WTC11 (cell line): ENCODE measurements around the gene NRF1. TPM values are rescaled to one million over a fixed set of nuclear protein-coding genes. Genes with fewer than 3 reads are reported as not detected.

Experiments used
- ATAC-seq: fragments of 200-7000 bp; cut with Tn5 transposase; 2 replicates; pipeline ENCODE4 v1.10.0; 2021; ENCODE audit warnings: mild to moderate bottlenecking, moderate library complexity
- CTCF ChIA-PET: fragments of 300-600 bp; sonication (Branson Sonifier 250); formaldehyde crosslinking; loops from one replicate; lab custom pipeline; 2021; ENCODE audit warnings: antibody characterized with exemption; lab: Charles Lee
- POLR2A ChIA-PET: fragments of 350-600 bp; sonication (Branson Sonifier 250); formaldehyde crosslinking; loops from one replicate; lab custom pipeline; 2021; ENCODE audit warnings: antibody characterized with exemption; lab: Charles Lee
- DNase-seq: peaks from one replicate; pipeline ENCODE4 v3.0.0; 2021; ENCODE audit warnings: low spot score
- H3K27ac Mint-ChIP-seq: 2 replicates; pipeline ENCODE4 v1.8.0; 2021; ENCODE audit warnings: mixed read lengths
- H3K27me3 Mint-ChIP-seq: 2 replicates; pipeline ENCODE4 v1.8.0; 2021; ENCODE audit warnings: low read depth, mild to moderate bottlenecking, moderate library complexity, mixed read lengths
- H3K36me3 Mint-ChIP-seq: 2 replicates; pipeline ENCODE4 v1.8.0; 2021; ENCODE audit warnings: mixed read lengths
- H3K4me1 Mint-ChIP-seq: 2 replicates; pipeline ENCODE4 v1.8.0; 2022; ENCODE audit warnings: mixed read lengths
- H3K4me3 Mint-ChIP-seq: 2 replicates; pipeline ENCODE4 v1.8.0; 2021; ENCODE audit warnings: mild to moderate bottlenecking, moderate library complexity, mixed read lengths
- H3K9me3 Mint-ChIP-seq: 2 replicates; pipeline ENCODE4 v1.8.0; 2021; ENCODE audit warnings: mixed read lengths
- GABPB1 ChIP-seq: sonication (generic); formaldehyde crosslinking; IDR thresholded peaks from 2 replicates; pipeline ENCODE4 v1.8.1; 2023; ENCODE audit warnings: mild to moderate bottlenecking, missing genetic modification reagents
- JUN ChIP-seq: sonication (generic); formaldehyde crosslinking; IDR thresholded peaks from 2 replicates; pipeline ENCODE4 v1.8.0; 2023; ENCODE audit warnings: mild to moderate bottlenecking, missing genetic modification reagents
- KAT7 ChIP-seq: sonication (generic); formaldehyde crosslinking; IDR thresholded peaks from 2 replicates; pipeline ENCODE4 v1.8.1; 2023; ENCODE audit warnings: missing genetic modification reagents, mild to moderate bottlenecking, borderline replicate concordance
- MXD4 ChIP-seq: fragments of 250-450 bp; sonication (Bioruptor Pico); IDR thresholded peaks from 2 replicates; pipeline ENCODE4 v1.8.0; 2021; ENCODE audit warnings: mild to moderate bottlenecking, moderate library complexity, borderline replicate concordance
- NFE2L1 ChIP-seq: sonication (generic); formaldehyde crosslinking; IDR thresholded peaks from 2 replicates; pipeline ENCODE4 v1.8.1; 2023; ENCODE audit warnings: missing genetic modification reagents
- NFYB ChIP-seq: sonication (generic); formaldehyde crosslinking; conservative IDR thresholded peaks from 2 replicates; pipeline ENCODE4 v1.8.0; 2022; ENCODE audit warnings: low read depth, missing genetic modification reagents
- ZNF232 ChIP-seq: sonication (generic); formaldehyde crosslinking; IDR thresholded peaks from 2 replicates; pipeline ENCODE4 v1.8.0; 2022; ENCODE audit warnings: mild to moderate bottlenecking, missing genetic modification reagents
- ZNF396 ChIP-seq: fragments of 250-450 bp; sonication (Bioruptor Pico); IDR thresholded peaks from 2 replicates; pipeline ENCODE4 v1.8.0; 2021; ENCODE audit warnings: mild to moderate bottlenecking, moderate library complexity, borderline replicate concordance
- total RNA-seq: library from RNA; stranded (reverse); gene quantifications from 3 replicates; pipeline ENCODE4 v1.2.3, GENCODE V29; 2021
- TF ChIP-seq, protein P1 (sequence below): fragments of 250-450 bp; sonication (Bioruptor Pico); IDR thresholded peaks from 2 replicates; pipeline ENCODE4 v1.9.0; 2021; ENCODE audit warnings: mild to moderate bottlenecking, borderline replicate concordance
- TF ChIP-seq, protein P2 (sequence below): fragments of 250-450 bp; sonication (Bioruptor Pico); IDR thresholded peaks from 2 replicates; pipeline ENCODE4 v1.9.0; 2021; ENCODE audit warnings: mild to moderate bottlenecking
- TF ChIP-seq, protein P3 (sequence below): sonication (generic); formaldehyde crosslinking; IDR thresholded peaks from 2 replicates; pipeline ENCODE4 v1.8.1; 2022; ENCODE audit warnings: mild to moderate bottlenecking, moderate library complexity, missing genetic modification reagents
- TF ChIP-seq, protein P4 (sequence below): sonication (generic); formaldehyde crosslinking; IDR thresholded peaks from 2 replicates; pipeline ENCODE4 v1.8.1; 2022; ENCODE audit warnings: missing genetic modification reagents, borderline replicate concordance

NRF1 gene
- total RNA-seq, 1 experiment from 2014 or later = 16.4 TPM

DNA sequence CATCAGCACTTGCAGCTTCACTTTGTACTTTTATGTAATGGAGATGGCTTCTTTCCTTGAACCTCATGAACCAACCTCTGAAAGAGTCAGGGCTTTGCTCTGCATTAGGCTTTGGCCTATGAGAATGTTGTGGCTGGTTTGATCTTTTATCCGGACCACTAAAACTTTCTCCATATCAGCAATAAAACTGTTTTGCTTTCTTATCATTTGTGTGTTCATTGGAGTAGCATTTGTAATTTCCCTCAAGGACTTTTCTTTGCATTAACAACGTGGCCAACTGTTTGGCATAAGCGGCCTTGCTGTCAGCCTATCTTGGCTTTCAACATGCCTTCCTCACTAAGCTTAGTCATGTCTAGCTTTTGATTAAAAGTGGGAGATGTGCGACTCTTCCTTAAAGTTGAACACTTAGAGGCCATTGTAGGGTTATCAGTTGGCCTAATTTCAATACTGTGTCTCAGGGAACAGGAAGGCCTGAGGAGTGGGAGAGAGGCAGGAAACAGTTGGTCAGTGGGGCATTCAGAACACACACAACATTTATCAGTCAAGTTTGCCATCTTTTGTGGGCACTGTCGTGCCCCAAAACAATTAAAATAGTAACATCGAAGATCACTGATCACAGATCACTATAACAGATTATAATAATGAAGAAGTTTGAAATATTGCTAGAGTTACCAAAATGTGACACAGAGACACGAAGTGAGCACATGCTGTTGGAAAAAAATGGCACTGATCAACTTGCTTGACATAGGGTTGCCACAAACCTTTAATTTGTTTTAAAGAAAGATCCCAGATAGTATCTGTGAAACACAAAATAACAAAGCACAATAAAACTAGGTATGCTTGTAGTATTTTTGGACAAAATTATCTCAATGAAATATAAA, 64.7 kb downstream of the NRF1 start:
- DNase-seq = no peak
- TF ChIP-seq ZNF232 (CRISPR knock-in tag) (no peak), MXD4 (CRISPR knock-in tag) (no peak), KAT7 (CRISPR knock-in tag) (no peak)
- TF ChIP-seq, protein P1, sequence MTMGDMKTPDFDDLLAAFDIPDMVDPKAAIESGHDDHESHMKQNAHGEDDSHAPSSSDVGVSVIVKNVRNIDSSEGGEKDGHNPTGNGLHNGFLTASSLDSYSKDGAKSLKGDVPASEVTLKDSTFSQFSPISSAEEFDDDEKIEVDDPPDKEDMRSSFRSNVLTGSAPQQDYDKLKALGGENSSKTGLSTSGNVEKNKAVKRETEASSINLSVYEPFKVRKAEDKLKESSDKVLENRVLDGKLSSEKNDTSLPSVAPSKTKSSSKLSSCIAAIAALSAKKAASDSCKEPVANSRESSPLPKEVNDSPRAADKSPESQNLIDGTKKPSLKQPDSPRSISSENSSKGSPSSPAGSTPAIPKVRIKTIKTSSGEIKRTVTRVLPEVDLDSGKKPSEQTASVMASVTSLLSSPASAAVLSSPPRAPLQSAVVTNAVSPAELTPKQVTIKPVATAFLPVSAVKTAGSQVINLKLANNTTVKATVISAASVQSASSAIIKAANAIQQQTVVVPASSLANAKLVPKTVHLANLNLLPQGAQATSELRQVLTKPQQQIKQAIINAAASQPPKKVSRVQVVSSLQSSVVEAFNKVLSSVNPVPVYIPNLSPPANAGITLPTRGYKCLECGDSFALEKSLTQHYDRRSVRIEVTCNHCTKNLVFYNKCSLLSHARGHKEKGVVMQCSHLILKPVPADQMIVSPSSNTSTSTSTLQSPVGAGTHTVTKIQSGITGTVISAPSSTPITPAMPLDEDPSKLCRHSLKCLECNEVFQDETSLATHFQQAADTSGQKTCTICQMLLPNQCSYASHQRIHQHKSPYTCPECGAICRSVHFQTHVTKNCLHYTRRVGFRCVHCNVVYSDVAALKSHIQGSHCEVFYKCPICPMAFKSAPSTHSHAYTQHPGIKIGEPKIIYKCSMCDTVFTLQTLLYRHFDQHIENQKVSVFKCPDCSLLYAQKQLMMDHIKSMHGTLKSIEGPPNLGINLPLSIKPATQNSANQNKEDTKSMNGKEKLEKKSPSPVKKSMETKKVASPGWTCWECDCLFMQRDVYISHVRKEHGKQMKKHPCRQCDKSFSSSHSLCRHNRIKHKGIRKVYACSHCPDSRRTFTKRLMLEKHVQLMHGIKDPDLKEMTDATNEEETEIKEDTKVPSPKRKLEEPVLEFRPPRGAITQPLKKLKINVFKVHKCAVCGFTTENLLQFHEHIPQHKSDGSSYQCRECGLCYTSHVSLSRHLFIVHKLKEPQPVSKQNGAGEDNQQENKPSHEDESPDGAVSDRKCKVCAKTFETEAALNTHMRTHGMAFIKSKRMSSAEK (CRISPR knock-in tag) = no peak
- peaks cover 13% of the 10 kb centered on the region for H3K9me3 Mint-ChIP-seq
- H3K27ac Mint-ChIP-seq = no peak overlapping the region
- H3K27me3 Mint-ChIP-seq = no peaks in the 10 kb centered on the region
- ChIA-PET CTCF (interaction anchor here (1.1 kb wide), 1 partner anchor 149 kb away, joined by 3 read pairs; no protein-coding TSS in a partner anchor), POLR2A (no interaction called here)
- peaks cover 5% of the 10 kb centered on the region for H3K4me1 Mint-ChIP-seq
- H3K36me3 Mint-ChIP-seq = peaks cover 41% of the 10 kb centered on the region
- ATAC-seq = no peak
- no peak overlapping the region for H3K4me3 Mint-ChIP-seq

DNA sequence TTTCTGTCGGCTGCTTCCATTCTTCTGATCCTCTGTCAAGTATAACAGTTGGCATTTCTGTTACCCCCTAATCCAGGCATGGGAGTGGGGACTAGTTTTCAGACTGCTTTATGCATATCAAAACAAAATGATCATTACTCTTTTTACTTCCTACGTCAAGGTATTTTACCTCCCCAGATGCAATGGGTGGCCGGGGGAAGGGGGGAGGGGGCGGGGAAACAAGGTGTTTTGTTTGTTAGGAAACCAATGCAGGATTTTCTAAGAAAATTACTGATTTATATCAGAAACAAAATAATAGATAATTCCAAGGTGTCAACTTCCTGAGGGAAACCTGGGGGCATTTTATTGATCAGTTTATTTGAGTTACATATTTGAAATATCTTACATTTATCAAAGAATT, 66.3 kb downstream of the NRF1 start:
- Mint-ChIP-seq H3K4me1 (peaks cover 5% of the 10 kb centered on the region), H3K27ac (peak overlapping the region; percentile 89), H3K4me3 (no peak overlapping the region), H3K27me3 (no peaks in the 10 kb centered on the region), H3K36me3 (peaks cover 41% of the 10 kb centered on the region)
- ATAC-seq = no peak
- TF ChIP-seq ZNF232 (CRISPR knock-in tag) = no peak
- TF ChIP-seq, protein P2, sequence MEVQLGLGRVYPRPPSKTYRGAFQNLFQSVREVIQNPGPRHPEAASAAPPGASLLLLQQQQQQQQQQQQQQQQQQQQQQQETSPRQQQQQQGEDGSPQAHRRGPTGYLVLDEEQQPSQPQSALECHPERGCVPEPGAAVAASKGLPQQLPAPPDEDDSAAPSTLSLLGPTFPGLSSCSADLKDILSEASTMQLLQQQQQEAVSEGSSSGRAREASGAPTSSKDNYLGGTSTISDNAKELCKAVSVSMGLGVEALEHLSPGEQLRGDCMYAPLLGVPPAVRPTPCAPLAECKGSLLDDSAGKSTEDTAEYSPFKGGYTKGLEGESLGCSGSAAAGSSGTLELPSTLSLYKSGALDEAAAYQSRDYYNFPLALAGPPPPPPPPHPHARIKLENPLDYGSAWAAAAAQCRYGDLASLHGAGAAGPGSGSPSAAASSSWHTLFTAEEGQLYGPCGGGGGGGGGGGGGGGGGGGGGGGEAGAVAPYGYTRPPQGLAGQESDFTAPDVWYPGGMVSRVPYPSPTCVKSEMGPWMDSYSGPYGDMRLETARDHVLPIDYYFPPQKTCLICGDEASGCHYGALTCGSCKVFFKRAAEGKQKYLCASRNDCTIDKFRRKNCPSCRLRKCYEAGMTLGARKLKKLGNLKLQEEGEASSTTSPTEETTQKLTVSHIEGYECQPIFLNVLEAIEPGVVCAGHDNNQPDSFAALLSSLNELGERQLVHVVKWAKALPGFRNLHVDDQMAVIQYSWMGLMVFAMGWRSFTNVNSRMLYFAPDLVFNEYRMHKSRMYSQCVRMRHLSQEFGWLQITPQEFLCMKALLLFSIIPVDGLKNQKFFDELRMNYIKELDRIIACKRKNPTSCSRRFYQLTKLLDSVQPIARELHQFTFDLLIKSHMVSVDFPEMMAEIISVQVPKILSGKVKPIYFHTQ (CRISPR knock-in tag) = no peak
- no peak for TF ChIP-seq NFYB (CRISPR knock-in tag)
- TF ChIP-seq GABPB1 = no peak
- TF ChIP-seq, protein P3, sequence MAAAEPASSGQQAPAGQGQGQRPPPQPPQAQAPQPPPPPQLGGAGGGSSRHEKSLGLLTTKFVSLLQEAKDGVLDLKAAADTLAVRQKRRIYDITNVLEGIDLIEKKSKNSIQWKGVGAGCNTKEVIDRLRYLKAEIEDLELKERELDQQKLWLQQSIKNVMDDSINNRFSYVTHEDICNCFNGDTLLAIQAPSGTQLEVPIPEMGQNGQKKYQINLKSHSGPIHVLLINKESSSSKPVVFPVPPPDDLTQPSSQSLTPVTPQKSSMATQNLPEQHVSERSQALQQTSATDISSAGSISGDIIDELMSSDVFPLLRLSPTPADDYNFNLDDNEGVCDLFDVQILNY = no peak
- TF ChIP-seq ZNF396 = no peak
- TF ChIP-seq JUN (CRISPR knock-in tag) = no peak
- TF ChIP-seq, protein P4, sequence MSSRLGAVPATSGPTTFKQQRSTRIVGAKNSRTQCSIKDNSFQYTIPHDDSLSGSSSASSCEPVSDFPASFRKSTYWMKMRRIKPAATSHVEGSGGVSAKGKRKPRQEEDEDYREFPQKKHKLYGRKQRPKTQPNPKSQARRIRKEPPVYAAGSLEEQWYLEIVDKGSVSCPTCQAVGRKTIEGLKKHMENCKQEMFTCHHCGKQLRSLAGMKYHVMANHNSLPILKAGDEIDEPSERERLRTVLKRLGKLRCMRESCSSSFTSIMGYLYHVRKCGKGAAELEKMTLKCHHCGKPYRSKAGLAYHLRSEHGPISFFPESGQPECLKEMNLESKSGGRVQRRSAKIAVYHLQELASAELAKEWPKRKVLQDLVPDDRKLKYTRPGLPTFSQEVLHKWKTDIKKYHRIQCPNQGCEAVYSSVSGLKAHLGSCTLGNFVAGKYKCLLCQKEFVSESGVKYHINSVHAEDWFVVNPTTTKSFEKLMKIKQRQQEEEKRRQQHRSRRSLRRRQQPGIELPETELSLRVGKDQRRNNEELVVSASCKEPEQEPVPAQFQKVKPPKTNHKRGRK (CRISPR knock-in tag) = no peak
- TF ChIP-seq NFE2L1 (CRISPR knock-in tag) = no peak
- TF ChIP-seq, all 79 proteins: peak for 0
- POLR2A ChIA-PET = no interaction called here
- H3K9me3 Mint-ChIP-seq = peaks cover 13% of the 10 kb centered on the region
- no peak for DNase-seq
- CTCF ChIA-PET = no interaction called here
